DMS153 (cell line): ENCODE measurements around the gene ZNF275.
"Not testable (repeated sequence)": the region's sequence is repeated elsewhere in the genome, so short reads cannot be mapped to it uniquely, and the experiment has no call there.

Experiments used
- DNase-seq: peaks from one replicate; lab custom pipeline; 2025; lab: John Stamatoyannopoulos, UW

Gene ZNF275

DNA sequence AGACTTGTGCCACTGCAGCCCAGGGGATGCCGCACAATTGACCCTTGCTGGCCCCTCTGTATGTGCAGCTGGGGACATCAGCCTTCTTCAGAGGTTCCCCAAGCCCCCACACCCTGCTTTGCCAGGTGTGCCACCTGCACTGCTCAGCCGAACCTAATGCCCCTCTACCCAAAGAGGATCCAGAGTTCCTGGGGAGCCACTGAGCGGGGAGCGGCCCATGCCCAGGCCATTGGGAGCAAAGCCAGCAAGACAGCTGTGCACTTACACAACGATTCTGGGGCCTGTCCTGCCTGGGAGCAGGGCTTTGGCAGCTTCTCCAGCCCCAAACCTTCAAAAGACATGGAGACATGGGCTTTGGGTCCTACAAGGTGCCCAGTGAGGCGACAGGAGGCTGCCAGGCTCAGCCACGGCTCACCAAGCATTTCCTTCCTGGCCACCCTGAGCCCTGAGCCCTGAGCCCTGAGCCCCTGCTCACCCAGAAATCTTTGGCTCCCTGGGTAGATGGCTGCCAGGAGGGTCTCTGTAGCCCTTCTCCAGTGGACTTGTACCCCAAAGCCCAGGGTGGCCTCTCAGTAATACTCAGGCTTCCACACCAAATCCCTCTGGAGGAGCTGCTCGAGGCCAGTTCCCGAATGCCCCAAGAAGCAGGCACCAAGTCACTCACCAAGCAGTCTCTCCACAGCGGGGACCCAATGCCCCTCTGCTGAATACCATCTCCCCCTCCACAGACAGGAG, 54.2 kb downstream of the ZNF275 start:
- DNase-seq, result no peak

DNA sequence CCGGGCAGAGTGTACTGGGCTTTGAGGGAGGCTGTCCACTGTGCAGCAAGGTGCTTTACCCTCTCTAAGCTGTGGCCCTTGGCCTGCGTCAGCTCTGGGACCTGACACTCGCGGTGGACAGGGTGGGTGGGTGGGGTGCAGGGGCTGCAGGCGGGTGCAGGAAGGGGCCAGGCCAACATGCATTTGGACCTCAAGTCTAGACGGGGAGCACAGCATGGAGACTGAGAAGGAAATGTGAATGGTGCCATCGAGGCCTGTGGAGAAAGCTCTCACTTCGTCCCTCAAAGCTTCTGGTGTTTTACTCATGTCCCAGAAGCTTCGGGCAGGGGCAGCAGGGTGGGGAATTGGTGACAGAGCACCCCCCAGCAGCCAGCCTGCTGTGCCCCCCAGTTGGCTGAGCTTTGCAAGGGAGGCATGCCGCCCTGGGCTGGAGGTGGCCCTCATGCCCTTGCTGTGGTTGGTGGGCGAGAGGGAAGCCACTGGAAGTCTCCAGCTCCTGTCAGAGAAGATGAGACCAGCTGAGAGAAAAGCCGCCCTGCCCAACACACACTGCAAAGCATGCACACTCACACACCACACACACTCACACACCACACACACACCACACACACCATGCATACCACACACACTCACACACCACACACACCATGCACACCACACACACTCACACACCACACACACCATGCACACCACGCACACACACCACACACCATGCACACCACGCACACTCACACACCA, 54.9 kb downstream of the ZNF275 start:
- DNase-seq, result no peak

DNA sequence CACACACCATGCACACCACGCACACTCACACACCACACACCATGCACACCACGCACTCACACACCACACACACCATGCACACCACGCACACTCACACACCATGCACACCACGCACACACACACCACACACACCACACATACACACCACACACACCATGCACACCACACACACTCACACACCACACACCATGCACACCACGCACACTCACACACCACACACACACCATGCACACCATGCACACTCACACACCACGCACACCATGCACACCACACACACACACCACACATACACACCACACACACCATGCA, 55.5 kb downstream of the ZNF275 start:
- DNase-seq, result not testable (repeated sequence)

DNA sequence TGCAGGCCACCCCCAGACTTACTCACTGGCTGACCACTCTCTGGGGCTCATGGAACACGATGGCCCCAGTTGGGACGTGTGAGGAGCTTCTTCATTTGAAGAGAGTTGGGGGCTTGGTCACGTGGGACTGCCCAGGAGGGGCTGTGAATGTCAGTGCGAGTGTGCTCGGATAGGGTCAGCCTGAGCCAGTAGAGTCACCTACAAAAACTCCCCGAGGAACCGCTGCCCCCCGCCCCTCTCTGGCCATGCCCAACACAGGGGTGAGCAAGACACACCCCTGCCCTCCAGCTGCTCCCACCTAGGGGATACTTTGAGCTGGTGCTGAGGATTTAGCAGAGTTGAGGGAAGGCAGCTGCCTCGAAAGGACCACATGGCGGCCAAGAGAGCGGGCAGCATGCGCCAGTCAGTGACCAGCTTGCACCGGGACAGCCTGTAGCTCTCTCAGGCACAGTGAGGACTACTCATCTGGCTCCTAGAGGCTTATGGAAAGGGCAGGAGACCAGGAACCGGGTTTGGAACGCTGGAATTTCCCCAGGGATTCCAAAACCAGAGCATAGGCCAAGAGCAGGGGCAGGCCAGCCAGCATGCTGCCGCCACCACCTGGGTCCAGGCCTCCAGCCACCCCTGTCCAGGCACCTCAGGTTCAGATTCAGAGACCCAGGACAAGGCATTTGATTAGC, 58.8 kb downstream of the ZNF275 start:
- no peak for DNase-seq

DNA sequence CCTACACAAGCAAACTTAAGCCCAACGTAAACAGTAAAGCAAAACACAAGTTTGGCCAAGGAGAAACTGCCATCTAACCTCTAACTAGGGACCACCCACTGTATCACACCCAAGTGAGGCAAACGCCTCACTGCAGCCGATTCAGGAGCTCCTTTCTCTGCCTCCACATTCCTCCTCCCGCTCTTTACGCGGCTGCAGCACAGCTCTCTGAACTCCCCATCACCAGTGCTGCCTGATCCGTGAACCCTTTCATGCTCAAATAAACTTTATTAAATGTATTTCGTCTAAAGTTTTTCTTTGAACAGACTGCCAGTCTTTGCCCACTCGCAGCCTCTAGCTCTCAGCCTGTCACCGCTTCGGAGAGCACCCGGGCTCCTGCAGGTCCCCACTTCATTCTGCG, 60.7 kb downstream of the ZNF275 start:
- DNase-seq, result no peak

DNA sequence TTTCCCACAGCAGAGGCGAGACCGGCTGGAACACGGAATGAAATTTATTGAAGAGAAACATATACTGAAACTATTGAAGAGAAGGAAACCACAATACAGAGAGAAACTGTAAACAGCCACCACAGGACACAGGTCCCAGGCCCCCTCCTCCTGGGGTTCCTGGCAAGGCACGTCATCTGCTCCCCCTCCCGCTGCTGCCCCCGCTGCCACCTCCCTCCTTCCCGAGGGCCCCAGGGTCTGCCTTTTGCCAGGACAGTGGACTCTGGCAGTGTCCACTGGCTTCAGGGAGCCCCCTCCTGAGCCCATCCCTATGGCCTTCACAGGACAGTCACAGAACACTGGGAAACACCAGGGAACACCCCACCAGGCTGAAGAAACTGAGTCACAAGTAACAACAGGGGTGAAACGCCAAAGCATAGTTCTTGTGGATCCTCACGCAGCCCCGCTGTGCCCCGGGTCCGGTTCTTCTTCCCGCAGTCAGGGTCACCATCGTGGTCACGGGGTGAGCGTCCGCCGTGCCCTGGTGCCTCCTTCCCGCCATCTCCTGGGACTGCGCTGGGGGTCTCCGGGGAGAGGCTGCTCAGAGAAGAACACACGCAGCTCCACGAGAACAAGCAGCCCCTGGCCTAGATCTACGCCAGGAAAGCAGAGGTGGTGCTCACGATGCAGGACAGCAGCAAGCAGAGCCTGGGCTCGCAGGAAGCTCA, 61.8 kb downstream of the ZNF275 start:
- no peak for DNase-seq

DNA sequence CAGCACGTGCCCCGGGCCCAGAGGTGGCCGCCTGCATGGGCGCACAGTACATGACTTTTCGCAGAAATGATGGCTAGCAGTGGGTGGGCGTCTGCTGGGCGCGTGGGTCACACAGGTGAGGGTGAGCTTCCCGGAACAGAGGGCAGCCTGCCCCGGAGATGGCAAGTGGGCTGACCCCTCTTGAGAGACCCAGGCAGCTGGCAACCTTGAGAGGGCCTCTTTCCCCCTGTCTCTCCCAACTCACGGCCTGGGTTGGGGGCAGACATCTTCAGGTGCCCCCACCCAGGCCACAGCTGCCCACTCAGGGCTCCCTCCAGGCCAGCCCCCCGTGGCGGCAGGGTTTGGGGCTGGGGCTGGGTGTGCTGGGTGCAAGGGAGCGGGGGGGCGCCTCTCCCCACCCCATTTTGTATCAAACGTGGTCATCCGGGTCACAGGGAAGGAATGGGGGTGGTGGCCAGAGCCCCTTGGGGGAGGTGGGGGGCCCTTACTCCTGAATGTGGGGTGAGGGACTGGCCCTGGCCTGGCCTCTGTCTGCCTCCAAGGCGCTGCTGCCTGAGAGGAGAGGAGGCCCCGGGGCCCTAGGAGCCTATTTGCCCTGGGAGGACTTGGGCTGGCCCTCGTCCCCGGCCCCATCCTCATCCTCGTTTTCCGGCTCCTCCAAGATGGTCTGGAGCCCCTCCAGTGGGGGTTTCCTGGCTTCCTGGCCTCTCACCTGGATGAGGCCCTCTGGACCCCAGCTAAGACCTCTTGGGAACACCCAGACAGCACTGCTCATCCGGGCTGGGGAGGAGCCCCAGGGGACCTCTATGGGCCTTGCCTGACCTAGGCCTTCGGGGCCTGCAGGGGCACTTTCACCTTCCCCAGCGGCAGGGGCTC, 62.6 kb downstream of the ZNF275 start:
- DNase-seq, result no peak

DNA sequence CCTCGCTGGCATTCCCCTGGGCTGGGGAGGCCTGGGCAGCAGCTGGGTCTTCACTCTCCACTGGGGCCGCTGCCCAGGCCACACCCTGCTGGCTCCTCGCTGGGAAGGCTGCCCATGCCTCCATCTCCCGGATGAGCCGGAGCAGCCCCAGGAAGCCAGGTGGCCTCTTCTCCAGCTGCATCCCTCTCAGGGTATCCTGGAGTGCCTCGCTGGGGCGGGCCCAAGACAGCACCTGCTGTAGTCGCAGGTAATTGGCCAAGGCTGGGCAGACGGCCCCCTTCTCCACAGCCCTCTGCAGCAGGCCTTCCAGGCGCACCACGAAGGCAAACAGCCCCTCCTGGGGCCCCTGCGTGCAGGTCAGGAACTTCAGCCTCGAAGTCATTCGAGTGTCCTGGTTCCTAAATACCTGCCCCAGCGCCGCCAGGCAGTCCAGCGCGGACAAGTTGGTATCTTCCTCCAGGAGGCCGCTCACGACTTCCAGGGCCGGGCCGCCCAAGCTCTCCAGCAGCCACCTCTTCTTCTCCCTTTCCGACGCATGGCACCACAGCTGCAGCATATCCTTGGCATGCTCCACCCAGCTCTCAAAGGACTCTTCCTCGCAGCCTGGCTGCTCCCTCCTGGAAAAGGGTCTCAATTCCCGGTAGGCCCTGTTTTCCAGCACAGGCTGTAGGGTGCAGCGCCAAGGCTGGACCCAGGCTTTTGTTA, 63.5 kb downstream of the ZNF275 start:
- peak; percentile 21 for DNase-seq

DNA sequence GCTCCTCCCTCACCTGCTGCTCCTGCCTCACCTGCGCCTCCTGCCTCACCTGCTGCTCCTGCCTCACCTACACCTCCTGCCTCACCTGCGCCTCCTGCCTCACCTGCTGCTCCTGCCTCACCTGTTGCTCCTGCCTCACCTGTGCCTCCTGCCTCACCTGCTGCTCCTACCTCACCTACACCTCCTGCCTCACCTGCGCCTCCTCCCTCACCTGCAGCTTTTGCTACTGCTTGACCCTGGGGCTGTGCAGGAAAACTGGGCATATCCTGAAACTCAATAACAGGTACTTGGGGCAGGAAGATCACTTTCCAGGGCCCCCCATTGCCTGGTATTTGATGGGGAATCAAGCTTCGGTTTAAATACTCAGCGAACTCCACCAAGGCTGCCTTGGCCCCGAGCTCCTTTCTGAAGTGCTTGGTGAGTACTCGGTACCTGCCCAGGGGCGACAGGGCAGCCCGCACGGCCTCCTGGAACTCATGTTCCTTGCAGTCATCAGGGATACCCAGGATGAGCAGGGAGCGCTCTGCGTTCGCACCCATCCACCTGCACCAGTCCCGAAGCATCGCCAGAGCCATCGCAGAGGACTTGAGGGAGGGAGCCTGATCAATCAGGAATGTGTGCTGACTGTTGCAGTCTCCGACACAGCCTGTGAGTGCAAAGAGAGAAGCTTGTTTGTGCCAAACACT, 64.5 kb downstream of the ZNF275 start:
- DNase-seq, result peak; percentile 11

DNA sequence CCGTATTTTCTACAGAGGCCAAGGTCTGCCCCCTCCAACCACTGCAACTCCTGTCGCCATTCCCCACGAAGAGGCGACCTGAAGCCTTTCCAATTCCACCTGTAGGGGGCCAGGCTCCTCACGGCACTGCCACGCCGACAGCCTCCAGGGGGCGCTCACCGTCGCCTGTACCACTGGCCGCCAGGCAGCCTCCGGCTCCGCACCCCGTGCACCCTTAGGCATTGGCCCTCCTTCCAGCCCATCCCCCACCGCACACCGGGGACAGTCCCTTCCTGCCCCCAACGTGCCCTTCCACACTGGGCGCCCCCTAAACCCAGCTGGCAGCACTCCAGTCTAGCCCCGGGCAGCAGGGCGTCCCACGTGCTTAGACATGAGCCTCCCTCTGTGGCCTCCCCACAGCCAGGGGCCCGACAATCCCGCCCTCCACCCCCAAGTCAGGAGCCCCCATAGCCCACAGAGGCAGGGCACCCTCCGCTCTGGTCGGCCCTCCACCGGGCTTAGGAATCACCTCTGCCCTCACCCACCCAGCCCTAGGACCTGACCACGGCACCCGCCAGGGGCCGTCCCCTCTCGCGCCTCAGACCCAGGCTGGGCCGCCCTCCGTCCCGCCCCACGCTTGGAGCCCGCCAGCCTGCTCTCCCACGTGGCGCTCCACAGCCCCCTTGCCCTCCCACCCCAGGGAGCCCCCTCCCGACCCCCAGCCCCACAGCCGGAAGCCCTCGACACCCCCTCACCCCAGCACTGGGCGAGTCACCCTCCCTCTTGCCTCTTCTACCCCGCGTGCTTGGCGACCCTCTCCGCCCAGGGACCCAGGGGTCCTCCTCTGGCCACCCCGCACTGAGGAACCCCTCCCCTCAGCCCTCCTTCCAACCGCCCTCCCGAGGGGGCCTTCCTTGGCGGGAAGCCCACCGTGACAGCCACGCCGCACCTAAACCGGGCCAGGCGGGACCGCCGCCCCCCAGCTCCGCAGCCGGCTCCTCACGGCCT, 66.5 kb downstream of the ZNF275 start:
- no peak for DNase-seq

DNA sequence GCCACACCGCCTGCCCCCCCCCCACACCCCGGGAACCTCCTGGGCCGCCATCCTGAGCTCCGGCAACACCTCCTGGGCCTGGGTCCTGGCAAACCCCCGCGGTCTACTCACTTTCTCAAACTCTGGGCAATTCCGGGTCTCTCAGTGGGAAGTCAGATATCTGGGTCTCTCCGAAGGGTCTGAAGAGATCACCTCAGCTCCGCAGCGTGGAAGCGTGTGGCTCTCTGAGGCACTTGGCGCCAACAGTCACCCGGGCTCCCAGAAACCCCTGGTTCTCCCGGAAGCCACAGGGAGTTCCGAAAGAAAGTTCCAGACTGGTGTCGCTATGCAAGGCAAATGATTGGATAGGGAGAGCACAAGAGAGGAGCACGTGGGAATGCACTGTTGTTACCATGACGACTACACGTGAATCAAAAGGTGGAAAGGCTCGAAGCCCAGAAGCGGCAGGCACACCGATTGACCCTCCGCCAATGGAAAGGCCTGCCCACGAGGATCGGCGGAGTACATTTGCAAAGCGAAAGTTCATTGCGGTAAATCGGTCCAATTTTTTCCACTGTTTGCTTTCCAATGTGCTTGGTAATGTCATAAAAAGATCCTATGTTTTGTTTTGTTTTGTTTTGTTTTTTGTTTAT, 67.3 kb downstream of the ZNF275 start, which contains the start of gene PNMA6E:
Gene PNMA6E (minus strand): TSS at position 218 of the 632 bp plus-strand sequence. CDS start 2,501 bp downstream, outside the sequence.
- no peak for DNase-seq
